ENCODE measurements around the gene CCNF.

The CCNF gene

DNA sequence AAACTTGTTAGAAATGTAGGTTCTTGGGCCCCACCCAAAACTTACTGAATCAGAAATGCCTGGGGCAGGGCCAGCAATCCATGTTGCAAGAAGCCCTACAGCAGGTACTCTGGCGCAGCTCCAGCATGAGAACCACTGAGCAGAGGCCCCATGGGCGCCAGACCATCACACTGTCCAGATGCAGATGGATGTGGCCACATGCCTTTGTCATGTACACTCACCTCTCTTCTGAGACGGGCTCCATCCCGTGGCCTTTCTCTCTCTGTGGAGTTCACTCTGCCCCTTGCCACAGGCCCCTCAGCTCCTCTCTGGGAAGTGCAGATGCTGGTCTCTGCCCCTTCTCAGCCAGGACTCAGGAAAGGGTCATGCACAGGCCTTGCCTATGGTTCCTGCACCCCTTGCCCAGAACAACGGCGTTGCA, 2.3 kb upstream of the CCNF start:
- no peak overlapping the region for H3K27ac ChIP-seq (ENCODE audit: extremely low read depth, low read depth, low read length)
- POLR2A ChIA-PET = interaction anchor here (1.0 to 1.4 kb wide), 2 partner anchors 33 to 175 kb away, joined by 3 read pairs; partner anchors contain the start of genes ECI1 and TEDC2
- H3K4me1 ChIP-seq (ENCODE audit: control insufficient read depth, insufficient read depth, low read length) = no peaks in the 10 kb centered on the region; the same call in 1 of the 2 replicates
- CTCF ChIA-PET = no interaction called here
- H3K4me3 ChIP-seq (ENCODE audit: low read depth, low read length) = no peak overlapping the region
- TF ChIP-seq ZNF2 (tag by site-specific recombination; IDR thresholded peaks at IDR 0.05) = no peak
- no peak for TF ChIP-seq ZNF521 (tag by site-specific recombination; IDR thresholded peaks at IDR 0.05)
- TF ChIP-seq, protein P1, sequence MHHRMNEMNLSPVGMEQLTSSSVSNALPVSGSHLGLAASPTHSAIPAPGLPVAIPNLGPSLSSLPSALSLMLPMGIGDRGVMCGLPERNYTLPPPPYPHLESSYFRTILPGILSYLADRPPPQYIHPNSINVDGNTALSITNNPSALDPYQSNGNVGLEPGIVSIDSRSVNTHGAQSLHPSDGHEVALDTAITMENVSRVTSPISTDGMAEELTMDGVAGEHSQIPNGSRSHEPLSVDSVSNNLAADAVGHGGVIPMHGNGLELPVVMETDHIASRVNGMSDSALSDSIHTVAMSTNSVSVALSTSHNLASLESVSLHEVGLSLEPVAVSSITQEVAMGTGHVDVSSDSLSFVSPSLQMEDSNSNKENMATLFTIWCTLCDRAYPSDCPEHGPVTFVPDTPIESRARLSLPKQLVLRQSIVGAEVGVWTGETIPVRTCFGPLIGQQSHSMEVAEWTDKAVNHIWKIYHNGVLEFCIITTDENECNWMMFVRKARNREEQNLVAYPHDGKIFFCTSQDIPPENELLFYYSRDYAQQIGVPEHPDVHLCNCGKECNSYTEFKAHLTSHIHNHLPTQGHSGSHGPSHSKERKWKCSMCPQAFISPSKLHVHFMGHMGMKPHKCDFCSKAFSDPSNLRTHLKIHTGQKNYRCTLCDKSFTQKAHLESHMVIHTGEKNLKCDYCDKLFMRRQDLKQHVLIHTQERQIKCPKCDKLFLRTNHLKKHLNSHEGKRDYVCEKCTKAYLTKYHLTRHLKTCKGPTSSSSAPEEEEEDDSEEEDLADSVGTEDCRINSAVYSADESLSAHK (tag by site-specific recombination; IDR thresholded peaks at IDR 0.05) = no peak
- TF ChIP-seq, protein P2, sequence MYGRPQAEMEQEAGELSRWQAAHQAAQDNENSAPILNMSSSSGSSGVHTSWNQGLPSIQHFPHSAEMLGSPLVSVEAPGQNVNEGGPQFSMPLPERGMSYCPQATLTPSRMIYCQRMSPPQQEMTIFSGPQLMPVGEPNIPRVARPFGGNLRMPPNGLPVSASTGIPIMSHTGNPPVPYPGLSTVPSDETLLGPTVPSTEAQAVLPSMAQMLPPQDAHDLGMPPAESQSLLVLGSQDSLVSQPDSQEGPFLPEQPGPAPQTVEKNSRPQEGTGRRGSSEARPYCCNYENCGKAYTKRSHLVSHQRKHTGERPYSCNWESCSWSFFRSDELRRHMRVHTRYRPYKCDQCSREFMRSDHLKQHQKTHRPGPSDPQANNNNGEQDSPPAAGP (tag by site-specific recombination; IDR thresholded peaks at IDR 0.05) = no peak
- TF ChIP-seq ZFP3 (tag by site-specific recombination; IDR thresholded peaks at IDR 0.05; ENCODE audit: low read depth) = no peak
- TF ChIP-seq, protein P3, sequence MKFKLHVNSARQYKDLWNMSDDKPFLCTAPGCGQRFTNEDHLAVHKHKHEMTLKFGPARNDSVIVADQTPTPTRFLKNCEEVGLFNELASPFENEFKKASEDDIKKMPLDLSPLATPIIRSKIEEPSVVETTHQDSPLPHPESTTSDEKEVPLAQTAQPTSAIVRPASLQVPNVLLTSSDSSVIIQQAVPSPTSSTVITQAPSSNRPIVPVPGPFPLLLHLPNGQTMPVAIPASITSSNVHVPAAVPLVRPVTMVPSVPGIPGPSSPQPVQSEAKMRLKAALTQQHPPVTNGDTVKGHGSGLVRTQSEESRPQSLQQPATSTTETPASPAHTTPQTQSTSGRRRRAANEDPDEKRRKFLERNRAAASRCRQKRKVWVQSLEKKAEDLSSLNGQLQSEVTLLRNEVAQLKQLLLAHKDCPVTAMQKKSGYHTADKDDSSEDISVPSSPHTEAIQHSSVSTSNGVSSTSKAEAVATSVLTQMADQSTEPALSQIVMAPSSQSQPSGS (tag by site-specific recombination; IDR thresholded peaks at IDR 0.05; ENCODE audit: low read depth) = no peak
- TF ChIP-seq, protein P4, sequence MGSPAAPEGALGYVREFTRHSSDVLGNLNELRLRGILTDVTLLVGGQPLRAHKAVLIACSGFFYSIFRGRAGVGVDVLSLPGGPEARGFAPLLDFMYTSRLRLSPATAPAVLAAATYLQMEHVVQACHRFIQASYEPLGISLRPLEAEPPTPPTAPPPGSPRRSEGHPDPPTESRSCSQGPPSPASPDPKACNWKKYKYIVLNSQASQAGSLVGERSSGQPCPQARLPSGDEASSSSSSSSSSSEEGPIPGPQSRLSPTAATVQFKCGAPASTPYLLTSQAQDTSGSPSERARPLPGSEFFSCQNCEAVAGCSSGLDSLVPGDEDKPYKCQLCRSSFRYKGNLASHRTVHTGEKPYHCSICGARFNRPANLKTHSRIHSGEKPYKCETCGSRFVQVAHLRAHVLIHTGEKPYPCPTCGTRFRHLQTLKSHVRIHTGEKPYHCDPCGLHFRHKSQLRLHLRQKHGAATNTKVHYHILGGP (tag by site-specific recombination; IDR thresholded peaks at IDR 0.05) = no peak
- no peak for TF ChIP-seq ZNF157 (tag by site-specific recombination; IDR thresholded peaks at IDR 0.05)
- TF ChIP-seq ZNF433 (tag by site-specific recombination; IDR thresholded peaks at IDR 0.05; ENCODE audit: low read depth) = no peak
- TF ChIP-seq ZNF211 (tag by site-specific recombination; IDR thresholded peaks at IDR 0.05; ENCODE audit: low read depth) = no peak
- TF ChIP-seq ZBTB21 (tag by site-specific recombination; IDR thresholded peaks at IDR 0.05) = no peak
- TF ChIP-seq ZNF561 (tag by site-specific recombination; IDR thresholded peaks at IDR 0.05; ENCODE audit: borderline replicate concordance) = no peak
- no peak for TF ChIP-seq ZNF133 (tag by site-specific recombination; IDR thresholded peaks at IDR 0.05)
- TF ChIP-seq ZNF311 (tag by site-specific recombination; IDR thresholded peaks at IDR 0.05; ENCODE audit: borderline replicate concordance) = no peak
- no peak for TF ChIP-seq ZNF596 (tag by site-specific recombination; IDR thresholded peaks at IDR 0.05)
- TF ChIP-seq ZNF530 (tag by site-specific recombination; IDR thresholded peaks at IDR 0.05; ENCODE audit: low read depth) = no peak
- no peaks in the 10 kb centered on the region for H3K9me3 ChIP-seq (ENCODE audit: control insufficient read depth, insufficient read depth, low read depth, low read length)
- H3K36me3 ChIP-seq (ENCODE audit: control insufficient read depth in 2 of 2, insufficient read depth in 1 of 2, low read length in 2 of 2) = peaks cover 9 to 13% of the 10 kb centered on the region in 2 experiments; a peak in 2 of 3 replicates

DNA sequence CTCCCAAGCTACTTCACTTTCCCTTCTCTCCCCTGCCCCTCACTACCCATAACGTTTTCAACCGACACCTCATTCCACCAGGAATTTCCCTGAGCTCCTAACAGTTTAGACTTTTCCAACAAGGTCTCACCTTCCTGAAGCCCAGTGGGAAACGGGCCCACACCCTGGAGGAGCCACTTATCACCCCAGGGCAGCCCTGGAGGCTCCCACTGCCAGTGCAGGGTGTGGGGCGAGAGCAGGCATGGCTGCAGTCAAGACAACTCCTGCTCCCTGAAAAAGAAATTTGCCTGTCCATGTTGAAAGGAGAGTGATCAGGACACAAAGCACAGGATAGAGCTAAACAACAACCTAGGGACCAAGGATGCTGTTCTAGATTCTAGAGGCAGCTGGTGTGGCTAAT, 1.7 kb upstream of the CCNF start:
- H3K4me3 ChIP-seq (ENCODE audit: low read depth, low read length) = no peak overlapping the region
- ChIA-PET POLR2A (interaction anchor here (1.0 to 1.4 kb wide), 2 partner anchors 33 to 176 kb away, joined by 3 read pairs; partner anchors contain the start of genes ECI1 and TEDC2), CTCF (interaction anchor here (1.6 kb wide), 1 partner anchor 87 kb away, joined by 6 read pairs; the partner anchor contains the start of gene ABCA3)
- H3K27ac ChIP-seq (ENCODE audit: extremely low read depth, low read depth, low read length) = no peak overlapping the region
- H3K36me3 ChIP-seq (ENCODE audit: control insufficient read depth in 2 of 2, insufficient read depth in 1 of 2, low read length in 2 of 2) = peaks cover 14 to 19% of the 10 kb centered on the region in 2 experiments; a peak in 2 of 3 replicates
- no peaks in the 10 kb centered on the region for H3K9me3 ChIP-seq (ENCODE audit: control insufficient read depth, insufficient read depth, low read depth, low read length)
- TF ChIP-seq ZNF48 (tag by site-specific recombination; IDR thresholded peaks at IDR 0.05) (no peak), ZNF37A (tag by site-specific recombination; IDR thresholded peaks at IDR 0.05) (no peak), ZNF677 (tag by site-specific recombination; IDR thresholded peaks at IDR 0.05) (no peak), ZNF707 (tag by site-specific recombination; IDR thresholded peaks at IDR 0.05) (no peak)
- no peaks in the 10 kb centered on the region; the same call in 1 of the 2 replicates for H3K4me1 ChIP-seq (ENCODE audit: control insufficient read depth, insufficient read depth, low read length)

Data from HEK293 (cell line).